Stimulated activated CD4-positive, alpha-beta T cell treated with anti-CD3 and anti-CD28 coated beads, TNF-alpha, amount 100 ng/mL, for 48 hours (primary cell): Measurements from ENCODE around the gene TUT4.
A peak's percentile ranks its signal among the peaks of the same experiment; 100 is the strongest.

Experiments
- DNase-seq, 3 donors: peaks; one replicate each; pipeline ENCODE4 v3.0.0-alpha.2; 2020; ENCODE audit warnings: low read depth in 3 of 3

The TUT4 gene

DNA sequence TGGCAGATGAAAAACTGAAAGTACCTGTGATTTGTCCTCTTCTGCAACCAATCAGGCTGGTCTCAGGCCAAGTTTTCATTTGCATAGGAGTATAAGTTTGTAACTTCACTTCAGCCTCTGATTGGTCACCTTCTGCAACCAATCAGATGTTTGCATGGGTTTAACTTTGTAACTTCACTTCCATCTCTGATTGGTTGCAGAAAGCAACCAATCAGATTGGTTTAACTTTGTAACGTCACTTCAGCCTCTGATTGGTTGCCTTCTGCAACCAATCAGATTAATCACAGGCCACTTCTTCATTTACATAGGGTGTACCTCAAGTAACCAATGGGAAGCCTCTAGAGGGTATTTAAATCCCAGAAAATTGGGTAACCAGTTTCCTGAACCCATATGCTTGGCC, 18.9 kb upstream of the TUT4 start:
- DNase-seq, result no peak

DNA sequence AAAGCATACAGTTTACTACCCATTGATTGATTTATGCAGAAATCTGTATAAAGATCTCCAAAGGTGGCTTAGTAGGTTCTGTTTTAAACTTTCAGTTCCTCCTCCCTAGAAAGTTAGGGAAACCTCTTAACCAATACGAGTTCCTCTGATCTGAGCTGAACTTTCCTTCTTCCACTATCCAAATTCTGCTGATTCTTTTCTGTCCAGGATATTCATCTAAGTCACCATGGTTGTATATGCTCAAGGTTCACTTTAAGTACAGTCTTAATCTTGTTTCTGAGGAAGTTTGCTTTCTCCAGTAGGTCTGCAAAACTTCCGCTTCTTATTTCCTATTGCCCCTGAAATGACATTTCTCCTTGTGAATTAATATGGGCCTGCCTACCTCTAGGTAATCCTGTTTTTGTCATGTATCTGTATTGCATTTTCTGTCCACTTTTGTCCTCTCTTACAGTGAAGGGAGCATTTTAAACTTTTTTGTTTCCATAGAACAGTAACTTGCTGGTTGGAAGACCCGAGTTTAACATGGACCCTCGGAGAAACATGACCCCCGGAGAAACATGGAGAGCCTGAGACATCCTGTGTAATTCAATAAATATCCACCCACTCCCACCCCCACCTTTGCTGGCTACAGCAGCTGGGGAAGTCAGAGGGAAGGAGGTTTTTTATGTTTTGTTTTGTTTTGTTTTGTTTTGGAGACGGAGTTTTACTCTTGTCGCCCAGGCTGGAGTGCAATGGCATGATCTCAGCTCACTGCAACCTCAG, 16.7 kb upstream of the TUT4 start:
- DNase-seq, result no peak

DNA sequence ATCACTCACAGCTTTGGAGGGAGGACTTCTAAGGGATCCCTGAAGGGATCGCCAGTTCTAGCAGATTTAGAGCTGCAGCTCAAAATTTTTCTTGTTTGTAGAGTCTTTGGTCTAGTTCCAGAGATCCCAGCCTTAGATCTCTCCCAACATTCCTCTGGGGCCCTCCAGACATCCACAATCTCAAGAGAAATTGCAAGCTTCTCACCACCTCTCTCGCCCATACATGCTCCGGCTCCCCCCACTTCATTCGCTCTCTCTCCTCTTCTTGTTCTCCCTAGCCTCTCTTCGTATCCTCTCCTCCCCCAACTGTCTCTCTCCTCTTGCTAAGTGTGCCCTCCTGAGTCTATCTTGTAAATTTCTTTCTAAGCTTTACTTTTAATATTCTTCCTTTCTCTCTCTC, 15.1 kb upstream of the TUT4 start:
- no peak for DNase-seq

DNA sequence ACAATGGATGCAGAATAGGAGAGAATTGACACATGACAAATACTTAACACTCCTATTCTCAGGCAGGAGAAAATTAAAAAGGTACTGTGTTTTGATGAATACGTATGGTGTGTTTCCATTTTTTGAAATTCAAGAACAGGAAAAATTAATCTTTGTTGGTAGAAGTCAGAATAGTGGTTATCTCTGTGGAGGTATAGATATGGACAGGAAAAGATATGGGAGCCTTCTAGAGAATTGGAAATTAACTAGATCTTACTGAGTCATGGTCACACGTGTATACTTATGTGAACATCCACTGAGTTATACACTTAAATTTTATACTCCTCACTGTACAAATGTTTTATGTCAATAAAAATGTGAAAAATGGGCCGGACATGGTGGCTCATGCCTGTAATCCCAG, 9.9 kb upstream of the TUT4 start:
- DNase-seq, result no peak

DNA sequence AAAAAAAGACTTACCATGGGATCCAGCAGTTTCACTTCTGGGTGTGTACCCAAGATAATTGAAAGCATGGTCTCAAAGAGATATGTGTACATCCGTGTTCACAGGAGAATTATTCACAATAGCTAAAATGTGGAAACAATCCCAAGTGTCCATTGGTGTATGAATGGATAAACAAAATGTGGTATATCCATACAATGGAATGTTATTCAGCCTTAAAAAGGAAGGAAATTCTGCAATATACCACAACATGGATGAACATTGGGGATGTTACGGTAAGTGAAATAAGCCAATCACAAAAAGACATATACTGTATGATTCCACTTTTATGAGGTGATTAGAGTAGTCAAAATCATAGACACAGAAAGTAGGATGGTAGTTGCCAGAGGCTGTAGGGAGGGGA, 7.0 kb upstream of the TUT4 start:
- no peak for DNase-seq

DNA sequence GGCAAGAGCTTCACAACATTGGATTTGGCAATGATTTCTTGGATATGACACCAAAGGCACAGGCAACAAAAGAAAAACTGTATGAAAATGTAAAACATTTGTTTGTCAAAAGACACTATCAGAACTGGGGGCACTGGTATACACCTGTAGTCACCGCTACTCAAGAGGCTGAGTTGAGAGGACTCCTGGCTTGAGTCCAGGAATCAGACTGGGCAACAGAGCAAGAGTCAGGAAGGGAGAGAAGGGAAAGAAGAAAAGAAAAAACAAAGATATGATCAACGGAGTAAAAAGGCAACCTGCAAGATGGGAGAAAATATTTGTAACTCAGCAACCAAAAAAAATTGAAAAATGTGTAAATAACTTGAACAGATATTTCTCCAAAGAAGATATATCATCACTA, 6.0 kb upstream of the TUT4 start:
- DNase-seq, result no peak

DNA sequence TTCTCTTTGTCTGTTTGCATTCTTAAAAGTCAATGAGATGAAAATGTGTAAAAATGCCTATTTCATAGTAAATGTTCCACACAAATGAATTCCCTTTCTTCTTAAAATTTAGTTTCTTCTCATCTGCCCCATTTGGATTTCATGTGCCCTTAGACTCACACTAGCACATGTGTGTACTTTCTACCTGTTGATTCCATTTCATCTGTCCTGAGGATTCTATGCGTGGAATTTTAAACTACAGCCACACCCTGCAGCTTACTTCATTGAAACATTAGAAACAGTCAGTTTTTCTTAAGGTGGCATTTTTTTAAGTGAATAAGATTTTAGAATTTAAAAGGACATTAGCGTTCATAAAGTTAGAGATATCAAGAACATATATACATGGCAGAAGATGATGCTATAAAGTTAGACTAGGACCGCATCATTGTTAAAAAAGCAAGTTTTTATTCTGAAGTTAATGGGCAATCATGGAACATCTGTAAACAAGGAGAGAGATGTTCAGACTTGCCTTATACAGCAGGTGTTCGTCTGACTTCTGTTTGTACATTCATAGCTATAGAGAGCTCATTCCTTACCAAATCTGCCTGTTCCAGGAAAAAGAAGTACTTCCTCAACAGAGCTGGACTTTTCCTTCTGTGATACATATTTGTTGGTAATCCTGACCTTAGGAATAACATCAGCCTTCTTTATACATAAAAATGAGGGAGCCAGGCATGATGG, 3.9 kb upstream of the TUT4 start:
- no peak for DNase-seq

DNA sequence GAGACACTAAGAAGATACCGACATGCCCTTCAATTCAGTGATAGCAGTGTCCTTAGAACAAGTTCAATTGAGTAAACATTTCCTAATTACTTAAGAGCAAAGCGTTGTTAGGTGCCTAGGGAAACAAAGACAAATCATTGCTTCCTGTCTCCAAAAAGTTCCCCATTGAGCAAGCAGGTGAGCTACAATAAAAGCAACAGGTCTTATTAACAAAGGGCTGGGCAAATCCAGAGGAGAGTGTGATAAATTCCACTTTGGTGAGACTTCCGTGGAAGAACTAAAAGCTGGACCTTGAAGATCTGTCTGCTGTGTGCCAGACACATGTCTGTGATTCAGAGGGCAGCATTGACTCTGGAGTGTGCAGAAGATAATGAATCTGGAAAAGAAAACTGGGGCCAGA, 1.9 kb upstream of the TUT4 start:
- DNase-seq, result no peak

DNA sequence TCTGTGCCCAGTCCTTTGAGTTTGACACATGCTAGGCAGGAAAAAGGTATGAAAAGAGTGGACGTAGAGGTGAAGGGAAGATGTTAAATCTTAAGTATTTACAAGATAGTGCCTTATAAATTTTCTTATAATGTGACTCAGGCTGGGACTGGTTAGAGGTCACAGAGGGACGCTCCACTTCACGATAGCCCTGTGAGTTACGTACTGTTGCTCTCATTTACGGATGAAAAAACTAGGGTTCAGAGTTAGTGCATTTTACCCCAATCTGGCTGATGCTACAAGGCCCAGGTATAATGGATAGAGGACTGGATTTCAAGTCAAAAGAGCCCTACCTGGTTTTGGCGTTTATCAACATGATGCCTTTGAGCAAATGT, 1.4 kb upstream of the TUT4 start:
- DNase-seq, result no peak

DNA sequence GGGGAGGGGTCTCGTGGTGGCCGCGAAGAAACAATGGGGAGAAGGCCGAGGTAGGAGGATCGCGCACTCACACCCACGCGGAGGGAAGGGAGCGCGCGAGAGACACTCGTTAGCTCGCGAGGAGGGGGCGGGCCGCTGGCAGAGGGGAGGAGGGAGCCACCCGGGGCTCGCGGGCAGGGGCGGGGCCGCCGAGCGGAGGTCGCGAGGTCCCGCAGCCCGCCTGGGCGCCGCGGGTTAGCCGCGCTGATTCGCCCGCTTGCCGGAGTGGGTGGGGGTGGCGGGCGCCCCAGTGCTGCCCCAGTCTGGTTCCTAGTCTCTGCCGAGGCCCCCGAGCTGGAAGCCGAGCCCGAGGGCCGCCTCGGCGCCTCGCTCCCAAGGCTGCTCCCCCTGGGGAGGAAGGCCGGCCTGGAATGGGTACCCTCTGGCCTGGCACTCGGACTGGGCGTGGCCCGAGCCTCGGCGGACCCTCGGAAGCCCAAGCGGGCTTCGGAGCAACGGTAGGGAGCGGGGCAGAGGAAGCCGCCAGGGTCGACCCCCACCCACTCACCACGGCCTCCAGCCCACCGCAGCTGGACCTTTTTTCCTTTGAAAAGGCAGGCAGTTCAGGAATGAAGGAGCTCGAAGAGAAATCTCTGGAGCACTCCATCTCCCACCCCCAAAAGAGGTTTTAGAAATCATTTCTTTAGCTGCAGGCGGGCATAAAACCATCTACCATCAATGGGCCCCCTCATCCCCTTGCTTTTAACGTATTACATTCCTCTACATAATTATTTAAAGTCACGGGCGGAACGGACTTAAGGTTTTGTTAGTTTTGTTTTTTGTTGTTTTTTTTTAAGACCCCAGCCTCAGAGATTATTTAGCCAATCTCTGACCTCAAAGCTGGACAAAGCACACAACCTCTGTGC, 722 bp upstream of the TUT4 start:
- DNase-seq, result peak; percentile 80 to 93 (median 86)

DNA sequence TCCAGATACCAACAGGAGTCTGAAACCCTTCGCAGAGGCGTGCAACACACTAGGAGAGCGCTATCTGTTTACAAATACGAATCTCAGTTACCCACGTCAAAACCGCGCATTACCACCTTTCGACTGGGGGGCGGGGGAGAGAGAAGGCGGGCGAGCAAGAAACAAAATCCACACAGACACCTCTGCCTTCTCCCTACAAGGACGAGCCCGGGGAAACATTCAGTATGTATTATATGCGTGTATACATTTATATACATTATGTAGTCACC, 722 bp downstream of the TUT4 start:
- DNase-seq, result peak; percentile 50 to 60 (median 52)

DNA sequence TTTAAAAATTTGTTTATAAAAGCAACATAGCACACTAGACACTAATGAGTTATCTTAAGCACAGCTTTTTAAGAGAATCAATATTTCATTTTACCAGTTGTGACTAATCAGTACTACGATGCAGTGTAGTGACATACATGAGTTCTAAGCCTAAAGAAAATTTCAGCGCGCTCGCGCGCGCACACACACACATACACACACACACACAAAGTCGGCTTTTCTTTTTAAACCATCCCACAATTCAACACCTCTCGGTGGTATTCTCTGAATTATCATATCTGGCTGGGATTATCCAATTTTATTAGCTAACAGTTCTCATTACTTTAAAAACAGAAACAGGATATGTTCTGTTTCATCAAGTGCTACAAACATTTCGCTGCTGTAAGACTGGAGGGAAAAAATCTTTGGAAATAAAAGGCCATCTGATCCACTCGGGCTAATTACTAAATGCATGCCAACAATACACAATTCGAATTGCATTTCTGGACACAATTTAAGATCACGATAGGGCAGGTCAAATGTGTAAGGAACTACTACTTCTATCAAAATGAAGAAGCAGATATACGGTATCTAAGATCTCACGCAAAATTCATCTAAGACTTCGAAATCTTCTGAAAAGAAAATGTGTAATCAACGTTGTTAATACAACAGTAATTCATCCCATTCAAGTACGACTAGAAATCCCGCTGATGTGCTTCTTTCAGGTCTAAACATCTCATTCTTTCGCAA, 1.2 kb downstream of the TUT4 start:
- DNase-seq, result peak in 2 of 3 donors; percentile 14 to 28

DNA sequence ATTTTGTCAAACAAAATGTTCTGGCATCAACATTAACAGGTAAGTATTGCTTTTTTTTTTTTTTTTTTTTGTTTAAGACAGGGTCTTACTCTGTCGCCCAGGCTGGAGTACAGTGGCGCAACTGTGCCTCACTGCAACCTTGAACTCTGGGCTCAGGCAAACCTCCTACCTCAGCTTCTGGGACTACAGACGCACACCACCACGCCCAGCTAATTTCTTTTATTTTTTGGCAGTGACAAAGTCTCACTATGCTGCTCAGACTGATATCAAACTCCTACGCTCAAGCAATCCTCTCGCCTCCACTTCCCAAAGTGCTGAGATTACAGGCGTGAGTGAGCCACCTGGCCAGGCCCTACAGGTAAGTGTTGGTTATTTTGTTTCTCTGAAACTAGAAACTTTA, 2.4 kb downstream of the TUT4 start:
- no peak for DNase-seq

DNA sequence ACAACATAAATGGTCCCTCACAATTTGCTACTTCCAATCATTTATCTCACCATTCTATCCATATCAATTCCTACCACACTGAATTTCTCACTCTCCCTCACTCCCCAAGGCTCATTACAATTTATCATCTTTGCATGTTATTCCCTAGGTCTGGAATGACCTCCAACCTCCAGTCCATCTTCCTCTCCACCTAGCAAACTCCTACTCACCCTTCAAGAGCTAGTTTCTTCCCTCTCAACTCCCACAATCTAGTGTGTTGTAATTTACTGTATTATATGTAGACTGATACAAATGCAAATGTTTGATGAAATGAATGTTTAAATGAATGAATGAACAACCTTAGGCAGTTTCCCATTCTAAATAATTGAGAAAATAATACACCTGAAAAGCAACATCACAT, 3.6 kb downstream of the TUT4 start:
- DNase-seq, result no peak

DNA sequence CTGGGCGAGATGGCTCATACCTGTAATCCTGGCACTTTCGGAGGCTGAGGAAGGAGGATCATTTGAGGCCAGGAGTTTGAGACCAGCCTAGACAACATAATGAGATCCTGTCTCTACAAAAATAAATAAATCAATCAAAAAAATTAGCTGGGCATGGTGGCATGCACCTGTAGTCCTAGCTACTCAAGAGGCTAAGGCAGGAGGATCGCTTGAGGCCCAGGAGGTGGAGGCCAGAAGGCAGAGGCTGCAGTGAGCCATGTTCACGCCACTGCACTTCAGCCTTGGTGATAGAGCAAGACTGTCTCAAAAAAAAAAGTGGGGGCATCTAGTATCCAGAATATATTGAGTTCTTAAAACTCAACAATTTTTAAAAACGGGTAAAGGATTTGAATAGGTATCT, 6.0 kb downstream of the TUT4 start:
- DNase-seq, result no peak

DNA sequence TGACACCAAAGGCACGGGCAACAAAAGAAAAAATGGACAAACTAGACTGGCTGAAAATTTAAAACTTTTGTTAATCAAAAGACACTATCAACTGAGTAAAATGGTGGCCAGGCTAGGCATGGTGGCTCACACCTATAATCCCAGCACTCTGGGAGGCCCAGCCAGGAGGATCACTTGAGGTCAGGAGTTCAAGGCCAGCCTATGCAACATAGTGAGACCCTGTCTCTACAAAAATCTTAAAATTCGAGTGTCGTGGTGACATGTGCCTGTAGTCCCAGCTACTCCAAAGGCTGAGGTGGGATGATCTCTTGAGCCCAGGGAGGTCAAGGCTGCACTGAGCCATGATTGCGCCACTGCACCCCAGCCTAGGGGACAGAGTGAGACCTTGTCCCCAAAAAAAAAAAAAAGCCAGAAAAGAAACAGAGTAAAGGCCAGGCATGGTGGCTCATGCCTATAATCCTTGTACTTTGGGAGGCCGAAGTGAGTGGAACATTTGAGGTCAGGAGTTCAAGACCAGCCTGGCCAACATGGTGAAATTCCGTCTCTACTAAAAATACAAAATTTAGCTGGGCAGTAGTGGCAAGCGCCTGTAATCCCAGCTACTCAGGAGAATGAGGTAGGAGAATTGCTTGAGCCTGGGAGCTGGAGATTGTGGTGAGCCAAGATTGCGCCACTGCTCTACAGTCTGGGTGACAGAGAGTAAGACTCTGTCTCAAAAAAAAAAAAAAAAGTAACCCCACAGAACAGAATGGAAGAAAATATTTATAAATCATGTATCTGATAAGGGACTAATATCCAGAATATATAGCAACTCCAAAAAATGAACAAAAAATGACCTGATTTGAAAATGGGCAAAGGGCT, 8.0 kb downstream of the TUT4 start:
- DNase-seq, result no peak

DNA sequence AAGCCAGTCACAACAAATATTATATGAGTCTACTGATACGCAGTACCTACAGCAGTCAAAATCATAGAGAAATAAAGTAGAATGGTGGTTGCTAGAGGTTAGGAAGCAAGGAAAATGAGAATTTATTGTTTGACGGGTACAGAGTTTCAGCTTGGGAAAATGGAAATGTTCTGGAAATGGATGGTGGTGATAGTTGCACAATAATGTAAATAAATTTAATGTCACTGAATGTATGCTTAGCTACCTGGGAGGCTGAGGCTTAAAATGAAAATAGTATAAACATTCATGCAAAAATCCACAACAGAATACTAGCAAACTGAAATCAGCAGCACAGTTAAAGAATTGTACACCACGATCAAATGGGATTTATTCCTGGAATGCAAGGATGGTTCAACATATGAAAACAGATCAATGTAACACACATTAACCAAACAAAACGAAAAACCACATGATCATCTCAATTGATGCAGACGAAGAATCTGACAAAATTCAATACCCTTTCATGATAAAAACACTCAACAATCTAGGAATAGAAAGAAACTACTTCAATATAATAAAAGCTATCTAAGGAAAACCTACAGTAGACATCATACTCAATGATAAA, 10.7 kb downstream of the TUT4 start:
- no peak for DNase-seq

DNA sequence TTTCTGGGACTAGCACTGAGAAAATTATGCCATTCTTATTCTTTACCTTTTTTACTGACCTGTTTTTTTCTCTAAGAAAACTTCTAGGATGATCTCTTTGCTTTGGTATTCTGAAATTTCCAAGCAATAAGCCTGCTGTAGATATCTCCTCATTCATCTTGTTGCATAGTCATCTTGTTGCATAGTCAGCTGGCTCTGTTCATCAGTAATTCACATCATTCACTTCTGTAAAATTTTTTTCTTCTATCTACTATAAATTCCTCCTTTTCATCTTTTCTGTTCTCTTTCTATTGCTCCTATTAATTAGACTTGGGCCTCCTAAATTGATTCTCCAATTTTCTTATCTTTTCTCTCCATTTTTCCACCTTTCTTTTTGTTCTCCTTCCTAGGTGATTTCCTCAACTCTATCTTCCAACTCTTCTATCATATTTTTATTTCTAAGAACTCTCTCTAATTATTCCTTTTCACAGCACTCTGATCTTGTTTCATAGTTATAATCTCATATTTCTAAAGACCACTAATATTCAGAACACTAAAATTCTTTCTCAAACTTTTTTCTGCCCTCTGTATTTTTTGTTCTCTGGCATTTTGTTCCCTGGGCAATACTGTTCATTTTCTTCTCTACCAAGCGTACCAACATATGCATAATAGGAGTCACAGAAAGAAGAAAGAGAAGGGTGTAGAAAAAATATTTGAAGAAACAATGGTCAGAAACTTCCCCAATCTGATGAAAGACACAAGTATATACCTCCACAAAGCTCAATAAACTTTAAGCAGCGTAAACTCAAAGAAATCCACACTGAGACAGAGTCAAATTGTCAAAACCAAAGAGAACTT, 17.7 kb downstream of the TUT4 start:
- DNase-seq, result no peak

DNA sequence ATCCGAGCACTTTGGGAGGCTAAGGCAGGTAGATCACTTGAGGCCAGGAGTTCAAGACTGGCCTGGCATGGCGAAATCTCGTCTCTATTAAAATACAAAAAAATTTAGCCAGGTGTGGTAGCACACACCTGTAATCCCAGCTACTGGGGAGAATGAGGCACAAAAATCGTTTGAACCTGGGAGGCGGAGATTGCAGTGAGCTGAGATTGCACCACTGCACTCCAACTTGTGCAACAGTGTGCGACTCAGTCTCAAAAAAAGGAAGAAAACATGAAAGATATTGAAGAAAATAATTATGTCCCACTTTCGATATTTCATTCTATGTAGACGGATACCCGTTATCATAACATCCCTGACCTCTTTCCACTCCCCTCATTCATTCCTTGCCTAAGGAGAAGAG, 19.2 kb downstream of the TUT4 start:
- no peak for DNase-seq
